Measurements from ENCODE around the gene C11orf21. TPM values are rescaled to one million over a fixed set of nuclear protein-coding genes. Genes with fewer than 3 reads are reported as not detected.
A peak's percentile ranks its signal among the peaks of the same experiment; 100 is the strongest.

The C11orf21 gene
- total RNA-seq, 2 experiments from 2014 or later, result 28.3 to 49.2 TPM

- ATAC-seq (no peak), DNase-seq (no peak)
- H3K9me3 Mint-ChIP-seq (ENCODE audit: low read depth), result no peaks in the 10 kb centered on the region
- H3K36me3 Mint-ChIP-seq, result no peaks in the 10 kb centered on the region
- peaks cover 16% of the 10 kb centered on the region for H3K4me1 Mint-ChIP-seq
- H3K4me3 Mint-ChIP-seq, result no peak overlapping the region
- H3K27ac Mint-ChIP-seq, result no peak overlapping the region
- H3K27me3 Mint-ChIP-seq, result no peaks in the 10 kb centered on the region
- CTCF ChIA-PET, result interaction anchor here (0.9 to 3.9 kb wide), 7 partner anchors 8 to 115 kb away, joined by 3 to 30 read pairs (median 4); partner anchors contain the start of genes C11orf21 and TSPAN32
Measured at GRCh38 chr11:2310073-2310785, 8.5 kb upstream of the C11orf21 start.

- Mint-ChIP-seq H3K27me3 (no peaks in the 10 kb centered on the region), H3K36me3 (no peaks in the 10 kb centered on the region), H3K9me3 (ENCODE audit: low read depth) (no peaks in the 10 kb centered on the region), H3K27ac (no peak overlapping the region), H3K4me3 (no peak overlapping the region), H3K4me1 (peaks cover 19% of the 10 kb centered on the region)
- DNase-seq (no peak), ATAC-seq (no peak)
- CTCF ChIA-PET, result interaction anchor here (0.9 to 3.9 kb wide), 5 partner anchors 10 to 110 kb away, joined by 3 to 30 read pairs (median 4); no protein-coding TSS in a partner anchor
Measured at GRCh38 chr11:2309251-2310072, 7.7 kb upstream of the C11orf21 start.

DNA sequence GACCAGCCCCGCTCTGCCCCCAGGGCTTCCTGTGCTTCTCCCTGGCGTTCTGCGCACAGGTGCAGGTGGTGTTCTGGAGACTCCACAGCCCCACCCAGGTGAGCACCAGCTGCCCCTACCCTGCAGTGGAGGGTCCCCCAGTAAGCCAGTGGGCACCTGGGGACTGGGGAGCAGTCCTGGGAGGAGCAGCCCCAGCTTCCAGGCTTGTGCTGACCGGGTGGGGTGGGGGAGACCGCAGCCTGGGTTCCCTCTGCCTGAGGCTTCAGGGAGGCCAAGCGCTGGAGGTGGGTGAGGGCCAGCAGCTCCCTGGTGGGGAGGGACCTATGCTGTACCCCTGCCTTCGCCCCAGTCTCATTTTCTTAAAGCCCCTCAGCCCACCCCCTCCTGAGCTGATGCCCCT lies 7.0 kb upstream of the C11orf21 start:
- H3K4me1 Mint-ChIP-seq, result peaks cover 22% of the 10 kb centered on the region
- H3K9me3 Mint-ChIP-seq (ENCODE audit: low read depth), result no peaks in the 10 kb centered on the region
- no peaks in the 10 kb centered on the region for H3K36me3 Mint-ChIP-seq
- CTCF ChIA-PET, result interaction anchor here (1.2 to 3.9 kb wide), 2 partner anchors 11 to 110 kb away, joined by 4 to 30 read pairs; no protein-coding TSS in a partner anchor
- no peak overlapping the region for H3K4me3 Mint-ChIP-seq
- H3K27me3 Mint-ChIP-seq, result no peaks in the 10 kb centered on the region
- ATAC-seq (no peak), DNase-seq (no peak)
- no peak overlapping the region for H3K27ac Mint-ChIP-seq

DNA sequence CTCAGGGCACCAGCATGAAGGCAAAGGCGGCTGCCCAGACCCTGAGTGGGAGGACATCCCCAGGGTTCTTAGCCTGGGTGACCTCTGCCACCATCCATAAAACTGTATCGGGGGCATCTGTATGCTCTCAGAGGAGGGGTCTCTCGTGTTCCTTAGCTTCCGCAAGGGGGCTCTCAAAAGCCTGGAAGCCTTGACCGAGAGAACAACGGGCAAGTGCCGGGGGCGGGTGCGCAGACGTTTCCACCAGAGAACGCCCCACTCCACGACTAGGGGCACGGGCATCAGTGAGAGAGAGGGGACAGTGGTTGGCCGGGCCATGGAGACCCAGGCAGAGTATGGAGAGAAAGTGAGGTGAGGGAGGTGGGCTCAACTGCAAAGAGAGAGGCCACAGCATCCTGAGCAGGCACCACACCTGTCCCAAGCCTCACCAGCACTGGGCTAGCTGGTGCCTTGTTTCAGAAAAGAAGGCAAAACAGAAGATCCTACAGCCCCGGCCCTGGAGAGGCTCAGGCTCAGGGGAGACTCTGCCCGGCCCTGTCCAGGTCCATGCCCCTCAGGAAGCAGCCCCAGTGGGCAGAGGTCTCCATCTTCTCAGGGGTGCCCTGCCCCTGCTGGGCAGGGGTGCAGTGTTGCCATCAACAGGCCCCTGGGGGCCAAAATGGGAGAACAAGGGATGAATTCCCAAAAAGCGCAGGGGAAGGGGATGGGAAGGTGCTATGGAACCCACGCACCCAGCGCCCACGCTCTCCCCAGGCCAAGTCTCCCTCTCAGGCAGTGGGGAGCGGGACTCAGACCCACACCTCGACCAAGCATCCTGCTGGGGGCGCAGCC lies 6.0 kb upstream of the C11orf21 start:
- H3K9me3 Mint-ChIP-seq (ENCODE audit: low read depth), result no peaks in the 10 kb centered on the region
- H3K27ac Mint-ChIP-seq, result no peak overlapping the region
- H3K27me3 Mint-ChIP-seq, result no peaks in the 10 kb centered on the region
- CTCF ChIA-PET, result interaction anchor here (1.1 to 10.3 kb wide), 3 partner anchors 9 to 113 kb away, joined by 3 to 432 read pairs (median 109); partner anchors contain the start of gene TSSC4
- DNase-seq, result no peak
- ATAC-seq, result no peak
- no peak overlapping the region for H3K4me3 Mint-ChIP-seq
- no peaks in the 10 kb centered on the region for H3K36me3 Mint-ChIP-seq
- H3K4me1 Mint-ChIP-seq, result peaks cover 27% of the 10 kb centered on the region

DNA sequence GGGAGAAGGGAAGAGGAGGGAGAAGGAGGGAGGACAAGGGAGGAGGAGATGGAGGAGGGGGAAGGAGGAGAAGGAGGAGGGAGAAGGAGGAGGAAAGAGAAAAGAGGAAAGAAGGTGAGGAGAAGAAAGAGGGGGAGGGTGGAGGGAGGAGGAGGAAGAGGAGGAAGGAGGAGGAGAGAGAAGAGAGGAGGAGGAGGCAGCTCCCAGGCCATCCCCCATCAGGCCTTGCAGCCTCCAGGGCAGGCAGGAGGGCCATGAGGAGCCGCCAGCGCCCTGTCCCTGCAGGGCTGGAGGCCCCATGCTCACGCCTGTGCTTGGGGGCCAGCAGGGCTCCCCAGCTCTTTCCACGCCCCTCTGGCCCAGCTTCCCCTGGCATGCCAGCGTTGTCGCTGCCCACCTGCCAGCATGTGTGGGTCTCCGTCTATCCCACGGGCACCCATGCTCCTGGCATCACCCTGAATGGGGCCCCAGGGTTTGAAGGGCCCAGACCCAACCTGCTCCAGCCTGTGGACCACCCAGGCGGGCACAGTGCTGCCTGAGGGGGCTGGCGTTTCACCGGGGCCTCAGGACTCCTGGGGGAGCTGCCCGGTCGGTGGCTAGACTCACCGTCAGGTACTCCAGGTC lies 5.3 kb upstream of the C11orf21 start:
- CTCF ChIA-PET, result interaction anchor here (1.0 to 10.3 kb wide), 11 partner anchors 8 to 581 kb away, joined by 3 to 432 read pairs (median 21); partner anchors contain the start of genes CD81 and TSSC4
- peaks cover 31% of the 10 kb centered on the region for H3K4me1 Mint-ChIP-seq
- H3K9me3 Mint-ChIP-seq (ENCODE audit: low read depth), result no peaks in the 10 kb centered on the region
- H3K27me3 Mint-ChIP-seq, result no peaks in the 10 kb centered on the region
- DNase-seq (no peak), ATAC-seq (no peak)
- no peak overlapping the region for H3K4me3 Mint-ChIP-seq
- no peak overlapping the region for H3K27ac Mint-ChIP-seq
- H3K36me3 Mint-ChIP-seq, result no peaks in the 10 kb centered on the region

DNA sequence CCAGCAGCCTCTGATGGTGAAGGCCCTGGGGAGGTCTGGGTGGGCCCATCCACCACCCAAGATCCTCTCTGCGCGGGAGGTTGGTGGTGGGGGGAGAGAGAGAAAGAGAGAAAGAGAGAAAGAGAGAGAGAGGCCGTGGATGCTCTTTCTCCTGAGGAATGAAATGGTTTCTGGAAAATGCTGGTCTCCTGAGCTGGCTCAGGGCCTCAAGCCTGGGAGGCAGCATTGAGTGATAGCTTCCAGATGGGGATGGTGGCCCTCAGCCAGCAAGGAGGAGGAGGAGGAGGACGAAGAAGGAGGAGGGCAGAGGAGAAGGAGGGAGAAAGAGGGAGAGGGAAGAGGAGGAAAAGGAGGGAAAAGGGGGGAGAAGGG lies 4.7 kb upstream of the C11orf21 start:
- Mint-ChIP-seq H3K27me3 (no peaks in the 10 kb centered on the region), H3K36me3 (peaks cover 2% of the 10 kb centered on the region), H3K4me1 (peaks cover 36% of the 10 kb centered on the region), H3K4me3 (peak overlapping the region; percentile 69), H3K9me3 (ENCODE audit: low read depth) (no peaks in the 10 kb centered on the region), H3K27ac (peak overlapping the region; percentile 84)
- CTCF ChIA-PET, result interaction anchor here (0.7 to 10.3 kb wide), 21 partner anchors 8 to 708 kb away, joined by 3 to 432 read pairs (median 6); partner anchors contain the start of genes CD81 and TSSC4
- ATAC-seq (no peak), DNase-seq (no peak)

GRCh38 chr11:2305788-2306451 lies 4.2 kb upstream of the C11orf21 start:
- H3K27ac Mint-ChIP-seq, result peak overlapping the region; percentile 84
- DNase-seq (peak; percentile 61), ATAC-seq (peak; percentile 15)
- peaks cover 38% of the 10 kb centered on the region for H3K4me1 Mint-ChIP-seq
- no peaks in the 10 kb centered on the region for H3K9me3 Mint-ChIP-seq (ENCODE audit: low read depth)
- H3K27me3 Mint-ChIP-seq, result no peaks in the 10 kb centered on the region
- peaks cover 2% of the 10 kb centered on the region for H3K36me3 Mint-ChIP-seq
- peak overlapping the region; percentile 69 for H3K4me3 Mint-ChIP-seq
- CTCF ChIA-PET, result interaction anchor here (0.7 to 10.3 kb wide), 29 partner anchors 8 to 780 kb away, joined by 3 to 432 read pairs (median 4); partner anchors contain the start of genes CD81 and TSSC4

DNA sequence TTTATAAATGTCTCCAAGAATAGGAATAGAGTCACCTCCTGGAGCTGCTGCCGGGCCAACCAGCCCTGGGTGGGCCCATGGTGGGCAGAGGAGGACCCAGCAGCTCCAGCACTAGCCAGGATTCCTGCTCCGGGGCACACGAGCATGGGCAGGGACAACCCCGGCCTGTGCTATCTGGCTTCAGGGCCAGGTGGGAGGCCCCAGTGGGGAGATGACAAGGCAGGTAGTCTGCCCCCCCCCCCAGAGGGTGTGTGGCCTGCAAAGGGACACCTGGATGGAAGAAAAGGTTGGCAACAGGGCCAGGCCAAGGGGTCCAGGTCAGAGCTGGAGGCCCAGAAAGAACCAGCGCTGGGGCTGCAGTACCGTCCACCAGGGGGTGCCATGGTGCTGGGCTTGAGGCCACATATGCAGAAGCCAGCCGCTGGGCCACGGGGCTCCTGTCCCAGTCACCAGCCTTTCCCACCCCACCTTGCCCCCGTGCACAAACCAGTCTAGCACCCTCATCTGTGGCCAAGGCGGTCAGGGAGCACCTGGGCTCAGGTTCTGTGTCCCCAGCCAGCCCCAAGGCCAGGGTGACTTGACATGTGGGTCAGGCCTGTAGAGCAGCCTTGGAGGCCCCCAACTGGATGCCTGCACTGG lies 3.5 kb upstream of the C11orf21 start:
- peaks cover 2% of the 10 kb centered on the region for H3K36me3 Mint-ChIP-seq
- H3K9me3 Mint-ChIP-seq (ENCODE audit: low read depth), result no peaks in the 10 kb centered on the region
- H3K27ac Mint-ChIP-seq, result peak overlapping the region; percentile 84
- H3K27me3 Mint-ChIP-seq, result no peaks in the 10 kb centered on the region
- H3K4me3 Mint-ChIP-seq, result peak overlapping the region; percentile 69
- CTCF ChIA-PET, result interaction anchor here (0.7 to 10.3 kb wide), 42 partner anchors 9 to 781 kb away, joined by 3 to 432 read pairs (median 4); partner anchors contain the start of genes CD81 and TSSC4
- H3K4me1 Mint-ChIP-seq, result peaks cover 42% of the 10 kb centered on the region
- DNase-seq, result peak; percentile 89
- peak; percentile 60 for ATAC-seq

DNA sequence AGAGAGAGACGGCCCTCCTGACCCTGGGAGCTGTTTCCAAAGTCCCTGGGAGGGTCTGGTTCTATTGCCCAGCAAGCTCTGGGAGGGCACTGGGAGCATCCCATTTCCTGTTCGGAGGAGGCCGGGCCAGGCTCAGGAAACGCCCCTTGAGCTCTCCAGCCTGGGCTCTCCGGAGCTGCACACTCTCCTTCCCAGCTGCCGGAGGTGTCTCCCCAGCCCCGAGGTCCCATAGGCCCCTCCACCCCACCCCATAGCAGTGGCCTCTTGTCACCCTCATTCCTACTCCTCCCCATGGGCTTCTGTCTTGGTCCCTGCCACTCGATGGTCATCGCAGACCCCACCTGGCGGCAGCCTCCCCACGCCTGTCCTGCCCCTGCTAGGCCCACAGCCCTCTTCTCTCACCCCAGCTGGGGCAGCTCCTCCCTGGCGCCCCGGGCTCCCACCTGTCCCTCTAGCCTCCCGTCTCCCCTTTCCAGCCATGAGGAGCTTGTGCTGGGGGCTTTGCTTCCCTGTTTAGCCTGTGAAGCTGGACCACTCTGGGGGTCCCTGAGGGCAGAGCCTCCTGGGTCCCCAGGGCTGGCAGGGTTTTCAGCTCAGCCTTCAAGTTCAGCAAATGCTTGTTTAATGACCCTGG lies 2.9 kb upstream of the C11orf21 start:
- Mint-ChIP-seq H3K4me1 (peaks cover 44% of the 10 kb centered on the region), H3K27me3 (no peaks in the 10 kb centered on the region), H3K4me3 (peak overlapping the region; percentile 13), H3K27ac (peak overlapping the region; percentile 84), H3K9me3 (ENCODE audit: low read depth) (no peaks in the 10 kb centered on the region), H3K36me3 (peaks cover 2% of the 10 kb centered on the region)
- DNase-seq, result peak; percentile 40
- CTCF ChIA-PET, result interaction anchor here (0.7 to 10.3 kb wide), 36 partner anchors 9 to 584 kb away, joined by 3 to 432 read pairs (median 4); partner anchors contain the start of genes CD81 and TSSC4
- no peak for ATAC-seq

DNA sequence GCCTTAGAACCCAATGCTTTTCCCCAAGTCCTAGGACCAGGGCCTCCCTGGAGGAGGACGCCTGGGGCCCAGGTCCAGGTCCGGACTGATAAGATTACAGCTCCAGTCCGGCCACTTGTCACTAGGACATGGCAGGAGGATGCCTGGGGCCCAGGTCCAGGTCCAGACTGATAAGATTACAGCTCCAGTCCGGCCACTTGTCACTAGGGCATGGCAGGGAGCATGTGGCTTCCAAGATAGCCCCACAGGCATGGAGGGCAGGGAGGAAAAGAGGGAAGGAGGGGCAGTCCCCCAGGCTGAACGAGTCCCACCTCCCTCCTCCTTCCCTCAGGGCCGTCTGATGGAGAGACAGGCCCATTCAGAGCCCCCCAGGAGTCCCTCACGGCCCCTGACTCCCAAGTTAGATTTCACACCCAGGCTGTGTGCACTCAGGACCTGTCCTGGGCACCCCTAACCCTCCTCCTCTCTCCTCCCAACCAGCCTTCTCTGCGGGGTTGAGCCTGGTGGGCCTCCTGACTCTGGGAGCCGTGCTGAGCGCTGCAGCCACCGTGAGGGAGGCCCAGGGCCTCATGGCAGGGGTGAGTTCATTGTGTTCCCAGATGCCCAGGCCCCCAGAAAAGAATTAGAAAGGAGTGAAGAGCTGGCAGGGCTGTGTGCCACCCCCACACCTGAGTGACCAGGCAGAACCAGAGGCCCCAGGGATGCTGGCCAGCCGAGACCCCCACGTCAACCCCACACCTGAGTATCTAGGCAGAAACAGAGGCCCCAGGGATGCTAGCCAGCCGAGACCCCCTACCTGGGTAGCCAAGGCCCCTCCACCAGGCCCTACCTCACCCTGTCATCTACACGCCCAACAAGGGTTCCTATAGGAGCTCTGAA lies 2.1 kb upstream of the C11orf21 start:
- peaks cover 2% of the 10 kb centered on the region for H3K36me3 Mint-ChIP-seq
- no peaks in the 10 kb centered on the region for H3K27me3 Mint-ChIP-seq
- H3K27ac Mint-ChIP-seq, result peak overlapping the region; percentile 63
- peaks cover 50% of the 10 kb centered on the region for H3K4me1 Mint-ChIP-seq
- DNase-seq, result peak; percentile 39
- CTCF ChIA-PET, result interaction anchor here (0.8 to 10.3 kb wide), 30 partner anchors 9 to 584 kb away, joined by 3 to 432 read pairs (median 6); partner anchors contain the start of genes CD81 and TSSC4
- ATAC-seq, result no peak
- H3K9me3 Mint-ChIP-seq (ENCODE audit: low read depth), result no peaks in the 10 kb centered on the region
- peak overlapping the region; percentile 94 for H3K4me3 Mint-ChIP-seq
